Activated effector memory CD4-positive, alpha-beta T cell treated with anti-CD3 and anti-CD28 coated beads, Interleukin-2, amount 50 U/mL, for 16 hours (primary cell): ENCODE measurements around the gene SDSL.

Experiments
- DNase-seq: peaks from one replicate; pipeline ENCODE4 v3.0.0-alpha.2; 2020

Gene SDSL

GRCh38 chr12:113456199-113456598, 34.0 kb downstream of the SDSL start:
- no peak for DNase-seq

GRCh38 chr12:113456761-113457160, 34.6 kb downstream of the SDSL start:
- DNase-seq: no peak

- no peak for DNase-seq
These were observed 35.0 kb downstream of the SDSL start for GRCh38 chr12:113457185-113457584.

GRCh38 chr12:113457710-113458109, 35.5 kb downstream of the SDSL start:
- no peak for DNase-seq

- no peak for DNase-seq
These were observed 37.8 kb downstream of the SDSL start for GRCh38 chr12:113459981-113460380.

GRCh38 chr12:113461666-113462065, 39.5 kb downstream of the SDSL start:
- no peak for DNase-seq

- peak; percentile 86 for DNase-seq
These were observed 40.1 kb downstream of the SDSL start for GRCh38 chr12:113462117-113462774.

- no peak for DNase-seq
These were observed 41.0 kb downstream of the SDSL start for GRCh38 chr12:113462998-113463745.

- DNase-seq: no peak
These were observed 41.7 kb downstream of the SDSL start for GRCh38 chr12:113463746-113464451.

- no peak for DNase-seq
These were observed 42.2 kb downstream of the SDSL start for GRCh38 chr12:113464452-113464775.

- no peak for DNase-seq
These were observed 42.9 kb downstream of the SDSL start for GRCh38 chr12:113464852-113465719.

GRCh38 chr12:113465808-113466453, 43.8 kb downstream of the SDSL start:
- DNase-seq: no peak

- no peak for DNase-seq
These were observed 44.4 kb downstream of the SDSL start for GRCh38 chr12:113466454-113467141.

- DNase-seq: no peak
These were observed 44.9 kb downstream of the SDSL start for GRCh38 chr12:113467142-113467501.

- DNase-seq: no peak
These were observed 45.6 kb downstream of the SDSL start for GRCh38 chr12:113467502-113468364.

GRCh38 chr12:113468365-113469223, 46.4 kb downstream of the SDSL start:
- no peak for DNase-seq

- no peak for DNase-seq
These were observed 47.2 kb downstream of the SDSL start for GRCh38 chr12:113469224-113469948.

GRCh38 chr12:113469949-113470743, 48.0 kb downstream of the SDSL start:
- DNase-seq: no peak
